RWPE2 (cell line): ENCODE measurements around the gene LRCH1.

ENCODE experiments used
- ATAC-seq: fragments of 200-7000 bp; cut with Tn5 transposase; 3 replicates; pipeline ENCODE4 v1.9.1; 2021; ENCODE audit warnings: low read depth
- DNase-seq: peaks from one replicate; pipeline ENCODE4 v3.0.0-alpha.2; 2020; ENCODE audit warnings: low spot score
- H3K27ac ChIP-seq: fragments of 450-650 bp; 2 replicates; pipeline ENCODE4 v1.5.1; 2017; ENCODE audit warnings: mild to moderate bottlenecking; ENCODE audit not compliant: poor library complexity, severe bottlenecking
- H3K27me3 ChIP-seq: fragments of 250-450 bp; sonication (Bioruptor Pico); 2 replicates; pipeline ENCODE4 v1.5.1; 2021; ENCODE audit warnings: mild to moderate bottlenecking, moderate library complexity; ENCODE audit not compliant: insufficient read depth, poor library complexity, severe bottlenecking
- H3K36me3 ChIP-seq: fragments of 250-450 bp; sonication (Bioruptor Pico); 2 replicates; pipeline ENCODE4 v1.5.1; 2020; ENCODE audit warnings: low read depth, mild to moderate bottlenecking, moderate library complexity
- H3K4me1 ChIP-seq: fragments of 250-450 bp; sonication (Bioruptor Pico); 2 replicates; pipeline ENCODE4 v1.5.1; 2021; ENCODE audit warnings: mild to moderate bottlenecking, moderate library complexity; ENCODE audit not compliant: insufficient read depth, poor library complexity, severe bottlenecking
- H3K4me3 ChIP-seq: fragments of 250-450 bp; sonication (Bioruptor Pico); 2 replicates; pipeline ENCODE4 v1.5.1; 2021; ENCODE audit warnings: mild to moderate bottlenecking, moderate library complexity; ENCODE audit not compliant: severe bottlenecking
- H3K9me3 ChIP-seq: fragments of 250-450 bp; sonication (Bioruptor Pico); 2 replicates; pipeline ENCODE4 v1.5.1; 2021; ENCODE audit warnings: mild to moderate bottlenecking, moderate library complexity; ENCODE audit not compliant: severe bottlenecking
- CTCF ChIP-seq: fragments of 450-650 bp; IDR thresholded peaks from one replicate; pipeline ENCODE4 v1.5.1; 2017; ENCODE audit warnings: mild to moderate bottlenecking, moderate library complexity; ENCODE audit not compliant: poor library complexity, severe bottlenecking

LRCH1 gene

GRCh38 chr13:46672338-46673090 is 119.5 kb downstream of the LRCH1 start:
- Histone ChIP-seq H3K27ac (no peak overlapping the region), H3K36me3 (peaks cover 11% of the 10 kb centered on the region; the same call in 1 of the 2 replicates), H3K27me3 (no peaks in the 10 kb centered on the region), H3K4me1 (peaks cover 6% of the 10 kb centered on the region), H3K4me3 (no peak overlapping the region), H3K9me3 (no peaks in the 10 kb centered on the region)
- no peak for DNase-seq
- no peak for TF ChIP-seq CTCF
- ATAC-seq = no peak

- Histone ChIP-seq H3K9me3 (no peaks in the 10 kb centered on the region), H3K4me1 (no peaks in the 10 kb centered on the region), H3K4me3 (no peak overlapping the region), H3K36me3 (peaks cover under 1% of the 10 kb centered on the region; the same call in 1 of the 2 replicates), H3K27ac (no peak overlapping the region), H3K27me3 (no peaks in the 10 kb centered on the region)
- no peak for ATAC-seq
- DNase-seq = no peak
- no peak for TF ChIP-seq CTCF
Measured at GRCh38 chr13:46675016-46675415, 122.0 kb downstream of the LRCH1 start.

GRCh38 chr13:46676378-46676725 is 123.4 kb downstream of the LRCH1 start:
- no peak for TF ChIP-seq CTCF

GRCh38 chr13:46679369-46680120 is 126.6 kb downstream of the LRCH1 start:
- no peak for ATAC-seq
- Histone ChIP-seq H3K27me3 (no peaks in the 10 kb centered on the region), H3K4me3 (no peak overlapping the region), H3K4me1 (no peaks in the 10 kb centered on the region), H3K9me3 (no peaks in the 10 kb centered on the region), H3K27ac (no peak overlapping the region), H3K36me3 (no peaks in the 10 kb centered on the region)
- no peak for TF ChIP-seq CTCF
- DNase-seq = no peak

More at GRCh38 chr13:46676378-46676725, 123.4 kb downstream of the LRCH1 start:
- ATAC-seq = no peak
- Histone ChIP-seq H3K4me1 (no peaks in the 10 kb centered on the region), H3K9me3 (no peaks in the 10 kb centered on the region), H3K4me3 (no peak overlapping the region), H3K27ac (no peak overlapping the region), H3K27me3 (no peaks in the 10 kb centered on the region), H3K36me3 (no peaks in the 10 kb centered on the region)
- DNase-seq = no peak
